Measurements from ENCODE around the gene PBX1.

PBX1 gene

GRCh38 chr1:164699815-164700491 is 141.0 kb downstream of the PBX1 start:
- H3F3A ChIP-seq (ENCODE audit: insufficient read depth, low read length) = no peaks in the 10 kb centered on the region
- H3K9me2 ChIP-seq (replicated peaks; ENCODE audit: insufficient read depth, low read length) = no peaks in the 10 kb centered on the region
- no peaks in the 10 kb centered on the region for H3K36me3 ChIP-seq (replicated peaks; ENCODE audit: insufficient read depth, low read length)
- no peak overlapping the region for H3K4me3 ChIP-seq (ENCODE audit: low read length)
- TF ChIP-seq CTCF (IDR thresholded peaks at IDR 0.05; ENCODE audit: low read length) (no peak), EZH2phosphoT487 (IDR thresholded peaks at IDR 0.05; ENCODE audit: low read length) (no peak), EZH2 (optimal IDR thresholded peaks at IDR 0.05; ENCODE audit: low read depth, low read length) (no peak)
- H3K9me3 ChIP-seq (replicated peaks; ENCODE audit: insufficient read depth, low read length) = no peaks in the 10 kb centered on the region
- H2AFZ ChIP-seq (ENCODE audit: low read length) = no peak overlapping the region
- no peaks in the 10 kb centered on the region for H3K27me3 ChIP-seq (replicated peaks; ENCODE audit: insufficient read depth, low read length)
- no peak for DNase-seq
- no peak overlapping the region for H3K27ac ChIP-seq (ENCODE audit: low read length)
- no peaks in the 10 kb centered on the region for H3K79me2 ChIP-seq (ENCODE audit: low read length)
- no peaks in the 10 kb centered on the region for H4K20me1 ChIP-seq (ENCODE audit: insufficient read depth, low read length)
- no peak overlapping the region for H3K4me2 ChIP-seq (ENCODE audit: low read depth, low read length)
- H3K9ac ChIP-seq (ENCODE audit: low read length) = no peak overlapping the region
- H3K4me1 ChIP-seq (ENCODE audit: low read length) = no peaks in the 10 kb centered on the region

GRCh38 chr1:164700683-164701082 is 141.7 kb downstream of the PBX1 start:
- no peak overlapping the region for H3K9ac ChIP-seq (ENCODE audit: low read length)
- DNase-seq = no peak
- TF ChIP-seq EZH2phosphoT487 (IDR thresholded peaks at IDR 0.05; ENCODE audit: low read length) = no peak
- no peak overlapping the region for H3K4me3 ChIP-seq (ENCODE audit: low read length)
- no peak overlapping the region for H2AFZ ChIP-seq (ENCODE audit: low read length)
- no peaks in the 10 kb centered on the region for H3K36me3 ChIP-seq (replicated peaks; ENCODE audit: insufficient read depth, low read length)
- no peaks in the 10 kb centered on the region for H3K9me2 ChIP-seq (replicated peaks; ENCODE audit: insufficient read depth, low read length)
- no peaks in the 10 kb centered on the region for H3K27me3 ChIP-seq (replicated peaks; ENCODE audit: insufficient read depth, low read length)
- H3F3A ChIP-seq (ENCODE audit: insufficient read depth, low read length) = no peaks in the 10 kb centered on the region
- H3K79me2 ChIP-seq (ENCODE audit: low read length) = no peaks in the 10 kb centered on the region
- no peaks in the 10 kb centered on the region for H3K9me3 ChIP-seq (replicated peaks; ENCODE audit: insufficient read depth, low read length)
- no peaks in the 10 kb centered on the region for H3K4me1 ChIP-seq (ENCODE audit: low read length)
- no peak overlapping the region for H3K27ac ChIP-seq (ENCODE audit: low read length)
- H3K4me2 ChIP-seq (ENCODE audit: low read depth, low read length) = no peak overlapping the region
- H4K20me1 ChIP-seq (ENCODE audit: insufficient read depth, low read length) = no peaks in the 10 kb centered on the region

GRCh38 chr1:164701189-164701761 is 142.3 kb downstream of the PBX1 start:
- Histone ChIP-seq H3K9me3 (replicated peaks; ENCODE audit: insufficient read depth, low read length) (no peaks in the 10 kb centered on the region), H3K4me3 (ENCODE audit: low read length) (no peak overlapping the region), H3K9ac (ENCODE audit: low read length) (no peak overlapping the region), H2AFZ (ENCODE audit: low read length) (no peak overlapping the region), H3K4me2 (ENCODE audit: low read depth, low read length) (no peak overlapping the region), H3K79me2 (ENCODE audit: low read length) (no peaks in the 10 kb centered on the region), H3K27ac (ENCODE audit: low read length) (no peak overlapping the region), H3K36me3 (replicated peaks; ENCODE audit: insufficient read depth, low read length) (no peaks in the 10 kb centered on the region), H3K4me1 (ENCODE audit: low read length) (no peaks in the 10 kb centered on the region), H3K27me3 (replicated peaks; ENCODE audit: insufficient read depth, low read length) (no peaks in the 10 kb centered on the region), H4K20me1 (ENCODE audit: insufficient read depth, low read length) (no peaks in the 10 kb centered on the region), H3F3A (ENCODE audit: insufficient read depth, low read length) (no peaks in the 10 kb centered on the region), H3K9me2 (replicated peaks; ENCODE audit: insufficient read depth, low read length) (no peaks in the 10 kb centered on the region)
- DNase-seq = no peak
- TF ChIP-seq EZH2 (optimal IDR thresholded peaks at IDR 0.05; ENCODE audit: low read depth, low read length) (no peak), EZH2phosphoT487 (IDR thresholded peaks at IDR 0.05; ENCODE audit: low read length) (no peak), CTCF (IDR thresholded peaks at IDR 0.05; ENCODE audit: low read length) (no peak)

GRCh38 chr1:164702216-164702615 is 143.2 kb downstream of the PBX1 start:
- no peaks in the 10 kb centered on the region for H3K79me2 ChIP-seq (ENCODE audit: low read length)
- H3K4me3 ChIP-seq (ENCODE audit: low read length) = no peak overlapping the region
- no peak overlapping the region for H2AFZ ChIP-seq (ENCODE audit: low read length)
- no peaks in the 10 kb centered on the region for H3K9me2 ChIP-seq (replicated peaks; ENCODE audit: insufficient read depth, low read length)
- no peaks in the 10 kb centered on the region for H3K36me3 ChIP-seq (replicated peaks; ENCODE audit: insufficient read depth, low read length)
- H3K9me3 ChIP-seq (replicated peaks; ENCODE audit: insufficient read depth, low read length) = no peaks in the 10 kb centered on the region
- no peak for DNase-seq
- no peak overlapping the region for H3K4me2 ChIP-seq (ENCODE audit: low read depth, low read length)
- H4K20me1 ChIP-seq (ENCODE audit: insufficient read depth, low read length) = no peaks in the 10 kb centered on the region
- H3K4me1 ChIP-seq (ENCODE audit: low read length) = no peaks in the 10 kb centered on the region
- no peaks in the 10 kb centered on the region for H3F3A ChIP-seq (ENCODE audit: insufficient read depth, low read length)
- H3K27ac ChIP-seq (ENCODE audit: low read length) = no peak overlapping the region
- TF ChIP-seq EZH2phosphoT487 (IDR thresholded peaks at IDR 0.05; ENCODE audit: low read length) = no peak
- H3K27me3 ChIP-seq (replicated peaks; ENCODE audit: insufficient read depth, low read length) = no peaks in the 10 kb centered on the region
- no peak overlapping the region for H3K9ac ChIP-seq (ENCODE audit: low read length)
